H9 (cell line): Measurements from ENCODE around the gene RAB39A. TPM values are rescaled to one million over a fixed set of nuclear protein-coding genes. Genes with fewer than 3 reads are reported as not detected.

Experiments used
- DNase-seq: peaks from one replicate; pipeline ENCODE4 v3.0.0-alpha.2; 2017
- H2AFZ ChIP-seq: one replicate; pipeline ENCODE4 v1.6.1; 2013; ENCODE audit warnings: mild to moderate bottlenecking, low read length, control low read depth, moderate library complexity
- H2AK5ac ChIP-seq: 2 replicates; pipeline ENCODE4 v1.6.1; 2013; ENCODE audit warnings: low read length, control low read depth, mixed read lengths; ENCODE audit not compliant: insufficient read length
- H2BK120ac ChIP-seq: one replicate; pipeline ENCODE4 v1.6.1; 2013; ENCODE audit warnings: low read depth, mild to moderate bottlenecking, low read length, control low read depth, inconsistent platforms; ENCODE audit not compliant: poor library complexity, severe bottlenecking
- H2BK12ac ChIP-seq: 2 replicates; pipeline ENCODE4 v1.6.1; 2013; ENCODE audit warnings: low read length, control low read depth, mixed read lengths, low read depth; ENCODE audit not compliant: insufficient read length
- H2BK15ac ChIP-seq: 2 replicates; pipeline ENCODE4 v1.6.1; 2013; ENCODE audit warnings: low read depth, low read length, control low read depth
- H2BK20ac ChIP-seq: one replicate; pipeline ENCODE4 v1.6.1; 2013; ENCODE audit warnings: low read depth, mild to moderate bottlenecking, low read length, control low read depth, inconsistent platforms; ENCODE audit not compliant: poor library complexity, severe bottlenecking
- H2BK5ac ChIP-seq: 2 replicates; pipeline ENCODE4 v1.6.1; 2013; ENCODE audit warnings: low read length, control low read depth, mixed read lengths; ENCODE audit not compliant: insufficient read length
- H3K14ac ChIP-seq: 2 replicates; pipeline ENCODE4 v1.6.1; 2013; ENCODE audit warnings: low read length, control low read depth; ENCODE audit not compliant: insufficient read depth
- H3K18ac ChIP-seq: 2 replicates; pipeline ENCODE4 v1.6.1; 2013; ENCODE audit warnings: low read depth, mild to moderate bottlenecking, mixed read lengths, low read length, control low read depth; ENCODE audit not compliant: insufficient read length
- H3K23ac ChIP-seq: 2 replicates; pipeline ENCODE4 v1.6.1; 2013; ENCODE audit warnings: low read length, control low read depth, mixed read lengths, low read depth; ENCODE audit not compliant: insufficient read length
- H3K23me2 ChIP-seq: 2 replicates; pipeline ENCODE4 v1.6.1; 2013; ENCODE audit warnings: low read depth, mild to moderate bottlenecking, mixed read lengths, low read length, control low read depth; ENCODE audit not compliant: insufficient read length, poor library complexity, severe bottlenecking
- H3K27ac ChIP-seq: 2 replicates; pipeline ENCODE4 v1.5.1; 2013; ENCODE audit warnings: low read length, control low read depth, mixed read lengths, low read depth; ENCODE audit not compliant: insufficient read length
- H3K27me3 ChIP-seq: 2 replicates; pipeline ENCODE4 v1.6.1; 2013; ENCODE audit warnings: low read length, control low read depth, inconsistent platforms; ENCODE audit not compliant: insufficient read depth
- H3K4ac ChIP-seq: 2 replicates; pipeline ENCODE4 v1.6.1; 2013; ENCODE audit warnings: low read depth, mild to moderate bottlenecking, control low read depth, inconsistent platforms, low read length, moderate library complexity
- H3K4me1 ChIP-seq: 2 replicates; pipeline ENCODE4 v1.6.1; 2013; ENCODE audit warnings: low read length, control low read depth, inconsistent platforms; ENCODE audit not compliant: insufficient read depth
- H3K4me2 ChIP-seq: 2 replicates; pipeline ENCODE4 v1.6.1; 2013; ENCODE audit warnings: low read length, control low read depth, mixed read lengths; ENCODE audit not compliant: insufficient read length, insufficient read depth
- H3K56ac ChIP-seq: 2 replicates; pipeline ENCODE4 v1.6.1; 2013; ENCODE audit warnings: low read depth, mild to moderate bottlenecking, mixed read lengths, low read length, control low read depth; ENCODE audit not compliant: insufficient read length
- H3K79me1 ChIP-seq: 2 replicates; pipeline ENCODE4 v1.6.1; 2013; ENCODE audit warnings: low read depth, mild to moderate bottlenecking, moderate library complexity, low read length, control low read depth, inconsistent platforms; ENCODE audit not compliant: insufficient read depth, poor library complexity, severe bottlenecking
- H3K79me2 ChIP-seq: 2 replicates; pipeline ENCODE4 v1.6.1; 2013; ENCODE audit warnings: low read length, control low read depth, inconsistent platforms; ENCODE audit not compliant: insufficient read depth
- H3K9ac ChIP-seq: 2 replicates; pipeline ENCODE4 v1.6.1; 2013; ENCODE audit warnings: low read length, control low read depth, mixed read lengths; ENCODE audit not compliant: insufficient read length; ENCODE audit errors: extremely low read depth
- H3K9me3 ChIP-seq: one replicate; pipeline ENCODE4 v1.6.1; 2013; ENCODE audit warnings: low read depth, low read length, inconsistent platforms; ENCODE audit not compliant: control insufficient read depth
- H3T11ph ChIP-seq: one replicate; pipeline ENCODE4 v1.6.1; 2013; ENCODE audit warnings: mild to moderate bottlenecking, low read length, control low read depth, inconsistent platforms
- H4K20me1 ChIP-seq: one replicate; pipeline ENCODE4 v1.6.1; 2013; ENCODE audit not compliant: control insufficient read depth, insufficient read length, insufficient read depth
- H4K5ac ChIP-seq: 2 replicates; pipeline ENCODE4 v1.6.1; 2013; ENCODE audit warnings: low read depth, mild to moderate bottlenecking, mixed read lengths, low read length, control low read depth; ENCODE audit not compliant: insufficient read length
- H4K8ac ChIP-seq: replicated peaks from 2 replicates; pipeline ENCODE4 v1.6.1; 2013; ENCODE audit warnings: low read length, control low read depth, mixed read lengths, low read depth; ENCODE audit not compliant: insufficient read length
- H4K91ac ChIP-seq: 2 replicates; pipeline ENCODE4 v1.6.1; 2013; ENCODE audit warnings: low read depth, mild to moderate bottlenecking, moderate library complexity, mixed read lengths, low read length, control low read depth; ENCODE audit not compliant: insufficient read length
- H3K27ac Mint-ChIP-seq, 3 experiments: 2 replicates in 2 of 3; 3 replicates in 1 of 3; pipeline ENCODE4 v1.8.0; 2020 to 2021; ENCODE audit warnings: mixed read lengths in 3 of 3, mild to moderate bottlenecking in 1 of 3, moderate library complexity in 1 of 3
- H3K27me3 Mint-ChIP-seq: 2 replicates; pipeline ENCODE4 v1.8.0; 2021; ENCODE audit warnings: low read depth, mild to moderate bottlenecking, moderate library complexity, mixed read lengths
- H3K36me3 Mint-ChIP-seq, 3 experiments: 2 replicates in 2 of 3; 3 replicates in 1 of 3; pipeline ENCODE4 v1.8.0; 2020 to 2021; ENCODE audit warnings: low read depth in 3 of 3, mixed read lengths in 3 of 3; ENCODE audit not compliant: insufficient read depth in 1 of 3
- H3K4me1 Mint-ChIP-seq, 2 experiments: 2 replicates each; pipeline ENCODE4 v1.8.0; 2020; ENCODE audit warnings: mixed read lengths in 2 of 2
- H3K4me3 Mint-ChIP-seq, 2 experiments: 2 replicates in 1 of 2; 3 replicates in 1 of 2; pipeline ENCODE4 v1.8.0; 2020 to 2021; ENCODE audit warnings: mild to moderate bottlenecking in 2 of 2, mixed read lengths in 2 of 2, moderate library complexity in 1 of 2
- H3K9me3 Mint-ChIP-seq, 2 experiments: 2 replicates in 1 of 2; 3 replicates in 1 of 2; pipeline ENCODE4 v1.8.0; 2020; ENCODE audit warnings: mild to moderate bottlenecking in 2 of 2, mixed read lengths in 2 of 2, moderate library complexity in 1 of 2
- CTCF ChIP-seq: fragments of 200-600 bp; sonication (generic); conservative IDR thresholded peaks from 3 replicates; pipeline ENCODE4 v1.8.0; 2021; ENCODE audit warnings: antibody characterized with exemption, mild to moderate bottlenecking
- WGBS: extraction: QIAGEN DNeasy Blood & Tissue Kit; methylation state at CpG from one replicate; pipeline ENCODE4 v1.1.7; 2013; ENCODE audit warnings: missing lambda C conversion rate, low lambda C conversion rate, mixed read lengths; ENCODE audit not compliant: insufficient read length; ENCODE audit errors: extremely low coverage; 5-methylcytosine and 5-hydroxymethylcytosine counted together
- total RNA-seq: library from RNA; stranded (reverse); gene quantifications from 2 replicates; pipeline ENCODE4 v1.2.1, GENCODE V29; 2021

The RAB39A gene
- total RNA-seq, 1 experiment from 2014 or later, result 9.7 TPM

- Mint-ChIP-seq H3K4me3 (no peak overlapping the region), H3K4me1 (peaks cover 9 to 21% of the 10 kb centered on the region in 2 experiments), H3K36me3 (peaks cover 0 to 4% (median 3%) of the 10 kb centered on the region in 3 experiments; a peak in 2 of 7 replicates), H3K27me3 (no peaks in the 10 kb centered on the region), H3K27ac (no peak overlapping the region), H3K9me3 (no peaks in the 10 kb centered on the region)
- Histone ChIP-seq H3K27ac (no peak overlapping the region), H2BK15ac (no peak overlapping the region), H3K9ac (no peak overlapping the region), H3T11ph (no peak overlapping the region), H4K8ac (no peak overlapping the region), H2BK12ac (no peak overlapping the region), H3K18ac (no peak overlapping the region), H2AK5ac (no peak overlapping the region), H3K79me1 (no peaks in the 10 kb centered on the region), H2BK5ac (no peak overlapping the region), H2BK20ac (no peak overlapping the region), H4K91ac (no peak overlapping the region), H3K14ac (no peak overlapping the region), H3K4me2 (no peak overlapping the region), H3K4me1 (peaks cover 4% of the 10 kb centered on the region; the same call in 1 of the 2 replicates), H3K27me3 (no peaks in the 10 kb centered on the region), H3K56ac (no peak overlapping the region), H2BK120ac (no peak overlapping the region), H3K23me2 (no peaks in the 10 kb centered on the region), H4K5ac (no peak overlapping the region), H3K23ac (no peak overlapping the region), H2AFZ (no peak overlapping the region), H3K4ac (no peak overlapping the region), H3K9me3 (no peaks in the 10 kb centered on the region), H3K79me2 (no peaks in the 10 kb centered on the region), H4K20me1 (no peaks in the 10 kb centered on the region)
- DNase-seq, result no peak
- no CpG with 5 or more reads among the region's 3 CpGs for WGBS
- no peak for TF ChIP-seq CTCF
Observed at GRCh38 chr11:107953446-107953845, 25.2 kb downstream of the RAB39A start.
